K562 (cell line): Measurements from ENCODE around the gene RAB40B. TPM values are rescaled to one million over a fixed set of nuclear protein-coding genes. Genes with fewer than 3 reads are reported as not detected.

Source experiments
- ATAC-seq: fragments of 200-7000 bp; cut with Tn5 transposase; 3 replicates; pipeline ENCODE4 v1.9.1; 2020; ENCODE audit warnings: moderate library complexity
- BruUV-seq: library from RNA; stranded (reverse); fragments of 400-500 nt; replicated peaks from 2 replicates; lab custom pipeline; 2021; lab: Mats Ljungman, UMichigan
- CTCF ChIA-PET: fragments of 300-600 bp; formaldehyde crosslinking; extraction: SDS; loops from one replicate; lab custom pipeline; 2021; ENCODE audit warnings: low intra/inter-chr PET ratio; lab: Yijun Ruan, JAX
- POLR2A ChIA-PET: fragments of 300-600, 350-650 bp; sonication (Branson Sonifier 250); formaldehyde crosslinking; extraction: SDS; loops from one replicate; lab custom pipeline; 2021; ENCODE audit warnings: antibody characterized with exemption, inconsistent platforms; lab: Yijun Ruan, JAX
- DNase-seq, 4 experiments: peaks; one replicate each; pipeline versions ENCODE4 v3.0.0 to v3.0.0-alpha.2; 2011 to 2018; ENCODE audit warnings: low spot score in 3 of 4, mixed read lengths in 3 of 4; ENCODE audit errors: extremely low read depth in 1 of 4
- FAIRE-seq: peaks from 2 replicates; lab custom pipeline; 2011; peaks lifted over from hg19 to GRCh38; lab: Jason Lieb, UNC
- H2AFZ ChIP-seq: 2 replicates; pipeline ENCODE4 v1.6.0; 2011; ENCODE audit warnings: low read depth, low read length, control low read depth, inconsistent platforms
- H3K27ac ChIP-seq: fragments of 200-600 bp; 3 replicates; pipeline ENCODE4 v1.8.0; 2011; ENCODE audit warnings: low read depth, mild to moderate bottlenecking, control low read depth, inconsistent platforms, low read length, moderate library complexity, mixed read lengths; ENCODE audit errors: extremely low read depth
- H3K27me3 ChIP-seq, 2 experiments: fragments of 300-600 bp in 1 of 2; 2 replicates in 1 of 2; 3 replicates in 1 of 2; pipeline versions ENCODE4 v1.6.0 to v1.8.0; 2011; ENCODE audit warnings: inconsistent platforms in 2 of 2, low read length in 2 of 2, mild to moderate bottlenecking in 1 of 2, mixed read lengths in 1 of 2, moderate library complexity in 1 of 2; ENCODE audit not compliant: control insufficient read depth in 2 of 2, insufficient read depth in 2 of 2
- H3K36me3 ChIP-seq: fragments of 300-600 bp; 3 replicates; pipeline ENCODE4 v1.8.0; 2011; ENCODE audit warnings: mild to moderate bottlenecking, low read length, inconsistent platforms; ENCODE audit not compliant: control insufficient read depth, insufficient read depth
- H3K4me1 ChIP-seq, 2 experiments: fragments of 200-600 bp in 1 of 2; replicated peaks in 1 of 2; 2 replicates in 1 of 2; 3 replicates in 1 of 2; pipeline versions ENCODE4 v1.5.1 to v1.8.0; 2011; ENCODE audit warnings: inconsistent platforms in 2 of 2, low read length in 2 of 2, mild to moderate bottlenecking in 1 of 2, mixed read lengths in 1 of 2, moderate library complexity in 1 of 2; ENCODE audit not compliant: control insufficient read depth in 2 of 2, insufficient read depth in 2 of 2
- H3K4me2 ChIP-seq: 2 replicates; pipeline ENCODE4 v1.6.1; 2011; ENCODE audit warnings: low read length, control low read depth, inconsistent platforms, mixed read lengths; ENCODE audit not compliant: insufficient read depth
- H3K4me3 ChIP-seq: fragments of 200-600 bp; sonication (generic), shearing (Covaris generic); 2 replicates; pipeline ENCODE4 v1.5.1; 2016; ENCODE audit warnings: control low read depth, inconsistent platforms
- H3K79me2 ChIP-seq: fragments of 200-600 bp; 3 replicates; pipeline ENCODE4 v1.8.0; 2011; ENCODE audit warnings: low read length, inconsistent platforms; ENCODE audit not compliant: control insufficient read depth, insufficient read depth
- H3K9ac ChIP-seq, 2 experiments: 2 replicates each; pipeline versions ENCODE4 v1.6.0 to v1.6.1; 2011; ENCODE audit warnings: low read depth in 2 of 2, low read length in 2 of 2, control low read depth in 1 of 2, inconsistent platforms in 1 of 2, mild to moderate bottlenecking in 1 of 2, mixed read lengths in 1 of 2; ENCODE audit not compliant: insufficient read depth in 1 of 2
- H3K9me1 ChIP-seq: one replicate; pipeline ENCODE4 v1.6.0; 2011; ENCODE audit warnings: inconsistent platforms, mild to moderate bottlenecking, low read length, moderate library complexity; ENCODE audit not compliant: control insufficient read depth, insufficient read depth
- H3K9me3 ChIP-seq: replicated peaks from 2 replicates; pipeline ENCODE4 v1.5.1; 2011; ENCODE audit warnings: low read depth, low read length, inconsistent platforms; ENCODE audit not compliant: control insufficient read depth, insufficient read depth
- H4K20me1 ChIP-seq: replicated peaks from 2 replicates; pipeline ENCODE4 v1.6.1; 2011; ENCODE audit warnings: low read length, inconsistent platforms, mixed read lengths; ENCODE audit not compliant: control insufficient read depth, insufficient read depth
- HDAC8 ChIP-seq: fragments of 450-650 bp; IDR thresholded peaks from 2 replicates; pipeline ENCODE4 v1.6.1; 2016; ENCODE audit warnings: mild to moderate bottlenecking, missing genetic modification characterization, moderate library complexity, missing compliant biosample characterization
- KDM1A ChIP-seq, 2 experiments: fragments of 450-650 bp; IDR thresholded peaks; 2 replicates each; pipeline ENCODE4 v1.6.1; 2016; ENCODE audit warnings: mild to moderate bottlenecking in 2 of 2
- KDM2B ChIP-seq: fragments of 250-450 bp; sonication (Bioruptor Pico); IDR thresholded peaks from 2 replicates; pipeline ENCODE4 v1.8.0; 2021; ENCODE audit warnings: mild to moderate bottlenecking, moderate library complexity
- MEIS2 ChIP-seq: fragments of 450-650 bp; IDR thresholded peaks from 2 replicates; pipeline ENCODE4 v1.6.1; 2014; ENCODE audit warnings: mild to moderate bottlenecking; ENCODE audit not compliant: partially characterized antibody
- MTA2 ChIP-seq: fragments of 450-650 bp; IDR thresholded peaks from 2 replicates; pipeline ENCODE4 v1.6.1; 2016; ENCODE audit warnings: low read depth
- PCBP2 ChIP-seq: fragments of 200-400 bp; formaldehyde crosslinking; IDR thresholded peaks from 2 replicates; pipeline ENCODE4 v1.6.1; 2018; ENCODE audit warnings: low read length, low read depth, mild to moderate bottlenecking, moderate library complexity; ENCODE audit not compliant: poor library complexity, severe bottlenecking
- ZNF197 ChIP-seq: fragments of 200-800 bp; sonication (Bioruptor generic); IDR thresholded peaks from 2 replicates; pipeline ENCODE4 v1.6.1; 2016; ENCODE audit warnings: low read depth, missing genetic modification characterization, missing compliant biosample characterization
- ZNF445 ChIP-seq: fragments of 250-450 bp; sonication (Bioruptor Pico); IDR thresholded peaks from 2 replicates; pipeline ENCODE4 v1.4.0; 2020; ENCODE audit warnings: low read depth, mild to moderate bottlenecking, moderate library complexity
- WGBS: fragments of 100-300 bp; shearing (Covaris generic); methylation state at CpG from one replicate; pipeline ENCODE4 v1.1.6; 2016; ENCODE audit warnings: low coverage, mixed read lengths; ENCODE audit not compliant: insufficient coverage; ENCODE audit errors: missing lambda C conversion rate; 5-methylcytosine and 5-hydroxymethylcytosine counted together
- in situ Hi-C: fragments of 300-500 bp; cut with MboI; formaldehyde crosslinking; loops from 4 replicates; pipeline ENCODE4 v1.15.0; 2018; ENCODE audit warnings: inconsistent platforms, mixed read lengths
- intact Hi-C: fragments of 100-400 bp; cut with micrococcal nuclease; formaldehyde crosslinking; loops from 2 replicates; pipeline ENCODE4 v1.14.2; 2022
- polyA plus RNA-seq, 8 experiments: library from polyadenylated mRNA; depleted of rRNA in 4 of 8; stranded (reverse) in 5 of 8; unstranded in 3 of 8; fragments of >200 nt; fragmentation: Nextera tagmentation in 2 of 8; fragmentation: Illumina TruSeq in 1 of 8; extraction: Ambion mirVana in 2 of 8; extraction: Trizol in 1 of 8; gene quantifications; 2 replicates each; pipeline versions ENCODE4 v1.2.1 to v1.2.3, GENCODE V29; 2011 to 2014; ENCODE audit warnings: inconsistent platforms in 1 of 8, missing spikeins in 1 of 8
- total RNA-seq, 7 experiments: library from RNA; depleted of rRNA in 6 of 7; stranded (reverse); fragments of >200 nt in 6 of 7; fragmentation: Illumina TruSeq in 2 of 7; extraction: Trizol in 2 of 7; gene quantifications; 2 replicates each; pipeline versions ENCODE4 v1.2.1 to v1.2.3, GENCODE V29; 2011 to 2021; ENCODE audit warnings: low replicate concordance in 1 of 7
- TF ChIP-seq, protein P1 (sequence below): fragments of 250-450 bp; sonication (Bioruptor Pico); IDR thresholded peaks from 2 replicates; pipeline ENCODE4 v1.8.0; 2022; ENCODE audit warnings: moderate library complexity, mild to moderate bottlenecking, inconsistent platforms
- TF ChIP-seq, protein P2 (sequence below), 2 experiments: fragments of 450-650 bp; IDR thresholded peaks; 2 replicates each; pipeline ENCODE4 v1.6.1; 2016
- TF ChIP-seq, protein P3 (sequence below): sonication (generic); formaldehyde crosslinking; IDR thresholded peaks from 2 replicates; pipeline ENCODE4 v1.5.0; 2020; ENCODE audit warnings: missing genetic modification reagents
- TF ChIP-seq, protein P4 (sequence below): fragments of 450-650 bp; IDR thresholded peaks from 2 replicates; pipeline ENCODE4 v1.6.1; 2018; ENCODE audit not compliant: partially characterized antibody

Gene RAB40B
- total and polyA plus RNA-seq, 9 of the 15 experiments (the other 6 are each of a cell fraction or from before 2014, with no cell fraction given), result 0.13 to 4.6 (median 1.4) TPM

DNA sequence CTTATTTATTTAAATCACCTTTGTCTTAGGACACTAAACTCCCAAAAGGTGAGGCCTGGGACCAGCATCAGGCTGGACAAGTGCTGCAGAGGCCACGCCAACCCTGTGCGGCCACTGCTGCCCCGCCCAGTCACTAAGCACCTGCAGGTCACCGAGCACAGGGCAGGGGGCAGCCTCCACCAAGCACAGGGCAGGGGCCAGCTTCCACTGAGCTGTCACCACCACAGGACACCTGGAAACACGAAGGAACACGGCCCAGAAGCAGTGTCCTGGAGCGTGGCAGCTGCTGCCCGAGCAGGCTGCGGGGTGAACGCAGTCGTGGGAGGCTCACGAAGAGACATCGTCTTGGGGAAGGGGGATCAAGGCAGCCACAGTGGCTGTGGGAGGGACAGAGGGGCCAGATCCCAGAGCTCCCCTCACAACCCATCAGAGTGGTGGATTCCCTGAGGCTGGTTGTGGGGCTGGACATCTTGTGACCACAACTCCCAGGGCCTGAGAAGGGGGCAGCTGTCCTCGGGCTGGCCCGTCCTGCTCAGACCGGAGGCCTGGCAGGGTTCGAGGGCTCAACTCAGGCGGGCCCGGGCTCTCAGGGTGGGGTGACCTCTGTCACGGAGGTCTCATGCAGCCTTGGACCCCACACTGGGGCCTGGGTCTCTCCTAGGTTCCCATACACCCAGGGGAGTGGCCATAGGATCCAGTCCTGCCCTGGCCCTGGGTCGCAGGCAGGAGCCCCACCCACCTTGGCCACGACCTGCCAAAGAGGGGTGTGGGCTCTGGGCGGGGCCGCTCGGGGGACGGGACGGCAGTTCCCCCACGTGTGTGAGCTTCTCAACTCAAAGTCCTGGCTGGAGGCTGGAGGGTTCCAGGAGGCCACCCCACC, 18.7 kb downstream of the RAB40B start:
- in situ Hi-C loops, result no loop called here
- Histone ChIP-seq H3K4me2 (no peak overlapping the region), H3K36me3 (no peaks in the 10 kb centered on the region), H3K9me3 (peaks cover 13% of the 10 kb centered on the region), H3K4me1 (peaks cover 0 to 21% of the 10 kb centered on the region in 2 experiments; a peak in 2 of 5 replicates), H3K79me2 (no peaks in the 10 kb centered on the region), H3K27me3 (peaks cover 4 to 26% of the 10 kb centered on the region in 2 experiments; a peak in 3 of 5 replicates), H3K4me3 (no peak overlapping the region), H3K27ac (no peak overlapping the region), H2AFZ (no peak overlapping the region), H3K9me1 (no peaks in the 10 kb centered on the region), H4K20me1 (no peaks in the 10 kb centered on the region), H3K9ac (peak overlapping the region in 1 of 2 experiments; percentile 58; a peak in 1 of 4 replicates)
- FAIRE-seq (no peak), ATAC-seq (peak; percentile 86), DNase-seq (no peak)
- intact Hi-C loops, result no loop called here
- POLR2A ChIA-PET, result interaction anchor here (0.8 kb wide), 1 partner anchor 8 kb away, joined by 5 read pairs; no protein-coding TSS in a partner anchor
- BruUV-seq, result no TSS peak
- 29% methylated on average over 23 of the region's 28 CpGs for WGBS
- CTCF ChIA-PET, result no interaction called here
- TF ChIP-seq ZNF197 (CRISPR knock-in tag) (no peak), PCBP2 (no peak), MTA2 (no peak), MEIS2 (no peak), KDM1A (IDR thresholded peaks at IDR 0.05) (no peak), HDAC8 (tag) (no peak), ZNF445 (CRISPR knock-in tag) (no peak), KDM2B (CRISPR knock-in tag) (no peak)
- TF ChIP-seq, protein P1, sequence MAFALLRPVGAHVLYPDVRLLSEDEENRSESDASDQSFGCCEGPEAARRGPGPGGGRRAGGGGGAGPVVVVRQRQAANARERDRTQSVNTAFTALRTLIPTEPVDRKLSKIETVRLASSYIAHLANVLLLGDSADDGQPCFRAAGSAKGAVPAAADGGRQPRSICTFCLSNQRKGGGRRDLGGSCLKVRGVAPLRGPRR (CRISPR knock-in tag), result no peak
- TF ChIP-seq, protein P2, sequence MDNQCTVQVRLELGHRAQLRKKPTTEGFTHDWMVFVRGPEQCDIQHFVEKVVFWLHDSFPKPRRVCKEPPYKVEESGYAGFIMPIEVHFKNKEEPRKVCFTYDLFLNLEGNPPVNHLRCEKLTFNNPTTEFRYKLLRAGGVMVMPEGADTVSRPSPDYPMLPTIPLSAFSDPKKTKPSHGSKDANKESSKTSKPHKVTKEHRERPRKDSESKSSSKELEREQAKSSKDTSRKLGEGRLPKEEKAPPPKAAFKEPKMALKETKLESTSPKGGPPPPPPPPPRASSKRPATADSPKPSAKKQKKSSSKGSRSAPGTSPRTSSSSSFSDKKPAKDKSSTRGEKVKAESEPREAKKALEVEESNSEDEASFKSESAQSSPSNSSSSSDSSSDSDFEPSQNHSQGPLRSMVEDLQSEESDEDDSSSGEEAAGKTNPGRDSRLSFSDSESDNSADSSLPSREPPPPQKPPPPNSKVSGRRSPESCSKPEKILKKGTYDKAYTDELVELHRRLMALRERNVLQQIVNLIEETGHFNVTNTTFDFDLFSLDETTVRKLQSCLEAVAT (IDR thresholded peaks at IDR 0.05), result no peak
- TF ChIP-seq, protein P3, sequence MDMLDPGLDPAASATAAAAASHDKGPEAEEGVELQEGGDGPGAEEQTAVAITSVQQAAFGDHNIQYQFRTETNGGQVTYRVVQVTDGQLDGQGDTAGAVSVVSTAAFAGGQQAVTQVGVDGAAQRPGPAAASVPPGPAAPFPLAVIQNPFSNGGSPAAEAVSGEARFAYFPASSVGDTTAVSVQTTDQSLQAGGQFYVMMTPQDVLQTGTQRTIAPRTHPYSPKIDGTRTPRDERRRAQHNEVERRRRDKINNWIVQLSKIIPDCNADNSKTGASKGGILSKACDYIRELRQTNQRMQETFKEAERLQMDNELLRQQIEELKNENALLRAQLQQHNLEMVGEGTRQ (CRISPR knock-in tag), result no peak
- TF ChIP-seq, protein P4, sequence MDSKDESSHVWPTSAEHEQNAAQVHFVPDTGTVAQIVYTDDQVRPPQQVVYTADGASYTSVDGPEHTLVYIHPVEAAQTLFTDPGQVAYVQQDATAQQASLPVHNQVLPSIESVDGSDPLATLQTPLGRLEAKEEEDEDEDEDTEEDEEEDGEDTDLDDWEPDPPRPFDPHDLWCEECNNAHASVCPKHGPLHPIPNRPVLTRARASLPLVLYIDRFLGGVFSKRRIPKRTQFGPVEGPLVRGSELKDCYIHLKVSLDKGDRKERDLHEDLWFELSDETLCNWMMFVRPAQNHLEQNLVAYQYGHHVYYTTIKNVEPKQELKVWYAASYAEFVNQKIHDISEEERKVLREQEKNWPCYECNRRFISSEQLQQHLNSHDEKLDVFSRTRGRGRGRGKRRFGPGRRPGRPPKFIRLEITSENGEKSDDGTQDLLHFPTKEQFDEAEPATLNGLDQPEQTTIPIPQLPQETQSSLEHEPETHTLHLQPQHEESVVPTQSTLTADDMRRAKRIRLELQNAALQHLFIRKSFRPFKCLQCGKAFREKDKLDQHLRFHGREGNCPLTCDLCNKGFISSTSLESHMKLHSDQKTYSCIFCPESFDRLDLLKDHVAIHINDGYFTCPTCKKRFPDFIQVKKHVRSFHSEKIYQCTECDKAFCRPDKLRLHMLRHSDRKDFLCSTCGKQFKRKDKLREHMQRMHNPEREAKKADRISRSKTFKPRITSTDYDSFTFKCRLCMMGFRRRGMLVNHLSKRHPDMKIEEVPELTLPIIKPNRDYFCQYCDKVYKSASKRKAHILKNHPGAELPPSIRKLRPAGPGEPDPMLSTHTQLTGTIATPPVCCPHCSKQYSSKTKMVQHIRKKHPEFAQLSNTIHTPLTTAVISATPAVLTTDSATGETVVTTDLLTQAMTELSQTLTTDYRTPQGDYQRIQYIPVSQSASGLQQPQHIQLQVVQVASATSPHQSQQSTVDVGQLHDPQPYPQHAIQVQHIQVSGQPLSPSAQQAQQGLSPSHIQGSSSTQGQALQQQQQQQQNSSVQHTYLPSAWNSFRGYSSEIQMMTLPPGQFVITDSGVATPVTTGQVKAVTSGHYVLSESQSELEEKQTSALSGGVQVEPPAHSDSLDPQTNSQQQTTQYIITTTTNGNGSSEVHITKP, result peak; percentile 28
